HEK293 (cell line): ENCODE measurements around the gene CRB3.

Experiments
- CTCF ChIA-PET: fragments of 350-600 bp; formaldehyde crosslinking; extraction: SDS; loops from one replicate; lab custom pipeline; 2021; ENCODE audit warnings: antibody characterized with exemption; lab: Yijun Ruan, JAX
- POLR2A ChIA-PET: fragments of 300-600 bp; formaldehyde crosslinking; extraction: SDS; loops from one replicate; lab custom pipeline; 2020; ENCODE audit warnings: antibody characterized with exemption, inconsistent platforms; lab: Yijun Ruan, JAX
- H3K27ac ChIP-seq: fragments of 200-500 bp; sonication (Bioruptor generic); 2 replicates; pipeline ENCODE4 v1.5.1; 2014; ENCODE audit warnings: low read depth, low read length, control low read depth, inconsistent platforms; ENCODE audit errors: extremely low read depth
- H3K36me3 ChIP-seq, 2 experiments: fragments of 200-500 bp in 1 of 2; sonication (Bioruptor generic) in 1 of 2; 1 replicate in 1 of 2; 2 replicates in 1 of 2; pipeline ENCODE4 v1.5.1; 2014 to 2017; ENCODE audit warnings: inconsistent platforms in 2 of 2, low read length in 2 of 2; ENCODE audit not compliant: control insufficient read depth in 2 of 2, insufficient read depth in 1 of 2
- H3K4me1 ChIP-seq: fragments of 200-500 bp; sonication (Bioruptor generic); 2 replicates; pipeline ENCODE4 v1.5.1; 2014; ENCODE audit warnings: mild to moderate bottlenecking, low read length, inconsistent platforms; ENCODE audit not compliant: control insufficient read depth, insufficient read depth
- H3K4me3 ChIP-seq: 2 replicates; pipeline ENCODE4 v1.5.1; 2011; ENCODE audit warnings: low read depth, mild to moderate bottlenecking, control low read depth, low read length, moderate library complexity
- H3K9me3 ChIP-seq: fragments of 200-500 bp; sonication (Bioruptor generic); 2 replicates; pipeline ENCODE4 v1.5.1; 2014; ENCODE audit warnings: low read depth, low read length, inconsistent platforms; ENCODE audit not compliant: control insufficient read depth, insufficient read depth
- ATF2 ChIP-seq: fragments of 450-650 bp; formaldehyde crosslinking; IDR thresholded peaks from 2 replicates; pipeline ENCODE4 v1.5.1; 2016; ENCODE audit warnings: missing biosample characterization, missing genetic modification characterization, low read depth
- BCL11A ChIP-seq: fragments of 450-650 bp; formaldehyde crosslinking; IDR thresholded peaks from 2 replicates; pipeline ENCODE4 v1.5.1; 2016; ENCODE audit warnings: low read depth, missing biosample characterization, missing genetic modification characterization
- GLI4 ChIP-seq: fragments of 450-650 bp; formaldehyde crosslinking; IDR thresholded peaks from 2 replicates; pipeline ENCODE4 v1.5.1; 2016; ENCODE audit warnings: missing biosample characterization, missing genetic modification characterization
- REST ChIP-seq: fragments of 450-650 bp; formaldehyde crosslinking; IDR thresholded peaks from 2 replicates; pipeline ENCODE4 v1.5.1; 2016; ENCODE audit warnings: missing biosample characterization, missing genetic modification characterization
- ZNF121 ChIP-seq: fragments of 450-650 bp; formaldehyde crosslinking; IDR thresholded peaks from 2 replicates; pipeline ENCODE4 v1.5.1; 2016; ENCODE audit warnings: missing biosample characterization, missing genetic modification characterization
- ZNF175 ChIP-seq: fragments of 450-650 bp; formaldehyde crosslinking; IDR thresholded peaks from 2 replicates; pipeline ENCODE4 v1.5.1; 2016; ENCODE audit warnings: missing biosample characterization, missing genetic modification characterization
- ZNF24 ChIP-seq: fragments of 450-650 bp; formaldehyde crosslinking; IDR thresholded peaks from 2 replicates; pipeline ENCODE4 v1.5.1; 2016; ENCODE audit warnings: missing biosample characterization, missing genetic modification characterization
- ZNF248 ChIP-seq: fragments of 450-650 bp; formaldehyde crosslinking; IDR thresholded peaks from 2 replicates; pipeline ENCODE4 v1.5.1; 2017; ENCODE audit warnings: missing biosample characterization, missing genetic modification characterization
- ZNF366 ChIP-seq: fragments of 450-650 bp; formaldehyde crosslinking; conservative IDR thresholded peaks from 2 replicates; pipeline ENCODE4 v1.5.1; 2016; ENCODE audit warnings: missing biosample characterization, missing genetic modification characterization
- ZNF394 ChIP-seq: fragments of 450-650 bp; formaldehyde crosslinking; IDR thresholded peaks from 2 replicates; pipeline ENCODE4 v1.5.1; 2016; ENCODE audit warnings: missing biosample characterization, missing genetic modification characterization, mild to moderate bottlenecking, moderate library complexity, borderline replicate concordance
- ZNF530 ChIP-seq: fragments of 450-650 bp; formaldehyde crosslinking; IDR thresholded peaks from 2 replicates; pipeline ENCODE4 v1.5.1; 2016; ENCODE audit warnings: low read depth, missing biosample characterization, missing genetic modification characterization
- ZNF580 ChIP-seq: fragments of 450-650 bp; formaldehyde crosslinking; IDR thresholded peaks from 2 replicates; pipeline ENCODE4 v1.5.1; 2016; ENCODE audit warnings: missing biosample characterization, missing genetic modification characterization
- ZNF621 ChIP-seq: fragments of 450-650 bp; formaldehyde crosslinking; IDR thresholded peaks from 2 replicates; pipeline ENCODE4 v1.5.1; 2017; ENCODE audit warnings: missing biosample characterization, missing genetic modification characterization
- ZNF792 ChIP-seq: fragments of 450-650 bp; formaldehyde crosslinking; IDR thresholded peaks from 2 replicates; pipeline ENCODE4 v1.5.1; 2016; ENCODE audit warnings: missing biosample characterization, missing genetic modification characterization
- ZNF837 ChIP-seq: fragments of 450-650 bp; formaldehyde crosslinking; IDR thresholded peaks from 2 replicates; pipeline ENCODE4 v1.5.1; 2016; ENCODE audit warnings: missing biosample characterization, missing genetic modification characterization

The CRB3 gene

GRCh38 chr19:6489278-6490061, 25.4 kb downstream of the CRB3 start:
- no peaks in the 10 kb centered on the region for H3K36me3 ChIP-seq
- H3K4me3 ChIP-seq, result no peak overlapping the region
- no peaks in the 10 kb centered on the region for H3K4me1 ChIP-seq
- no peaks in the 10 kb centered on the region for H3K9me3 ChIP-seq
- CTCF ChIA-PET, result interaction anchor here (0.7 kb wide), 1 partner anchor 241 kb away, joined by 3 read pairs; no protein-coding TSS in a partner anchor
- TF ChIP-seq ZNF530 (no peak), ZNF621 (tag by site-specific recombination) (no peak), ZNF394 (no peak), REST (no peak), BCL11A (tag by site-specific recombination) (no peak), ZNF792 (tag by site-specific recombination) (no peak), ZNF121 (no peak), ZNF580 (tag by site-specific recombination) (no peak), ZNF837 (tag by site-specific recombination) (no peak), ZNF175 (tag by site-specific recombination) (no peak)
- no peak overlapping the region for H3K27ac ChIP-seq
- POLR2A ChIA-PET, result no interaction called here

GRCh38 chr19:6490134-6490533, 26.1 kb downstream of the CRB3 start:
- H3K27ac ChIP-seq, result no peak overlapping the region
- CTCF ChIA-PET, result interaction anchor here (0.7 to 1.3 kb wide), 2 partner anchors 8 to 240 kb away, joined by 3 to 7 read pairs; partner anchors contain the start of gene DENND1C
- no peaks in the 10 kb centered on the region for H3K9me3 ChIP-seq
- POLR2A ChIA-PET, result no interaction called here
- no peak overlapping the region for H3K4me3 ChIP-seq
- no peaks in the 10 kb centered on the region for H3K4me1 ChIP-seq
- no peak for TF ChIP-seq GLI4 (tag by site-specific recombination)
- TF ChIP-seq ZNF366 (tag by site-specific recombination), result peak; percentile 93
- TF ChIP-seq ATF2 (tag by site-specific recombination), result no peak
- no peak for TF ChIP-seq ZNF24 (tag by site-specific recombination)
- no peak for TF ChIP-seq ZNF248 (tag by site-specific recombination)
- no peaks in the 10 kb centered on the region for H3K36me3 ChIP-seq
